H9 (cell line): ENCODE results near the gene SDK2. TPM values are rescaled to one million over a fixed set of nuclear protein-coding genes. Genes with fewer than 3 reads are reported as not detected.

Experiments used
- DNase-seq: peaks from one replicate; pipeline ENCODE4 v3.0.0-alpha.2; 2017
- H2AFZ ChIP-seq: one replicate; pipeline ENCODE4 v1.6.1; 2013; ENCODE audit warnings: mild to moderate bottlenecking, low read length, control low read depth, moderate library complexity
- H2AK5ac ChIP-seq: 2 replicates; pipeline ENCODE4 v1.6.1; 2013; ENCODE audit warnings: low read length, control low read depth, mixed read lengths; ENCODE audit not compliant: insufficient read length
- H2BK120ac ChIP-seq: one replicate; pipeline ENCODE4 v1.6.1; 2013; ENCODE audit warnings: low read depth, mild to moderate bottlenecking, low read length, control low read depth, inconsistent platforms; ENCODE audit not compliant: poor library complexity, severe bottlenecking
- H2BK12ac ChIP-seq: 2 replicates; pipeline ENCODE4 v1.6.1; 2013; ENCODE audit warnings: low read length, control low read depth, mixed read lengths, low read depth; ENCODE audit not compliant: insufficient read length
- H2BK15ac ChIP-seq: 2 replicates; pipeline ENCODE4 v1.6.1; 2013; ENCODE audit warnings: low read depth, low read length, control low read depth
- H2BK20ac ChIP-seq: one replicate; pipeline ENCODE4 v1.6.1; 2013; ENCODE audit warnings: low read depth, mild to moderate bottlenecking, low read length, control low read depth, inconsistent platforms; ENCODE audit not compliant: poor library complexity, severe bottlenecking
- H2BK5ac ChIP-seq: 2 replicates; pipeline ENCODE4 v1.6.1; 2013; ENCODE audit warnings: low read length, control low read depth, mixed read lengths; ENCODE audit not compliant: insufficient read length
- H3K14ac ChIP-seq: 2 replicates; pipeline ENCODE4 v1.6.1; 2013; ENCODE audit warnings: low read length, control low read depth; ENCODE audit not compliant: insufficient read depth
- H3K18ac ChIP-seq: 2 replicates; pipeline ENCODE4 v1.6.1; 2013; ENCODE audit warnings: low read depth, mild to moderate bottlenecking, mixed read lengths, low read length, control low read depth; ENCODE audit not compliant: insufficient read length
- H3K23ac ChIP-seq: 2 replicates; pipeline ENCODE4 v1.6.1; 2013; ENCODE audit warnings: low read length, control low read depth, mixed read lengths, low read depth; ENCODE audit not compliant: insufficient read length
- H3K23me2 ChIP-seq: 2 replicates; pipeline ENCODE4 v1.6.1; 2013; ENCODE audit warnings: low read depth, mild to moderate bottlenecking, mixed read lengths, low read length, control low read depth; ENCODE audit not compliant: insufficient read length, poor library complexity, severe bottlenecking
- H3K27ac ChIP-seq: 2 replicates; pipeline ENCODE4 v1.5.1; 2013; ENCODE audit warnings: low read length, control low read depth, mixed read lengths, low read depth; ENCODE audit not compliant: insufficient read length
- H3K27me3 ChIP-seq: 2 replicates; pipeline ENCODE4 v1.6.1; 2013; ENCODE audit warnings: low read length, control low read depth, inconsistent platforms; ENCODE audit not compliant: insufficient read depth
- H3K4ac ChIP-seq: 2 replicates; pipeline ENCODE4 v1.6.1; 2013; ENCODE audit warnings: low read depth, mild to moderate bottlenecking, control low read depth, inconsistent platforms, low read length, moderate library complexity
- H3K4me1 ChIP-seq: 2 replicates; pipeline ENCODE4 v1.6.1; 2013; ENCODE audit warnings: low read length, control low read depth, inconsistent platforms; ENCODE audit not compliant: insufficient read depth
- H3K4me2 ChIP-seq: 2 replicates; pipeline ENCODE4 v1.6.1; 2013; ENCODE audit warnings: low read length, control low read depth, mixed read lengths; ENCODE audit not compliant: insufficient read length, insufficient read depth
- H3K56ac ChIP-seq: 2 replicates; pipeline ENCODE4 v1.6.1; 2013; ENCODE audit warnings: low read depth, mild to moderate bottlenecking, mixed read lengths, low read length, control low read depth; ENCODE audit not compliant: insufficient read length
- H3K79me1 ChIP-seq: 2 replicates; pipeline ENCODE4 v1.6.1; 2013; ENCODE audit warnings: low read depth, mild to moderate bottlenecking, moderate library complexity, low read length, control low read depth, inconsistent platforms; ENCODE audit not compliant: insufficient read depth, poor library complexity, severe bottlenecking
- H3K79me2 ChIP-seq: 2 replicates; pipeline ENCODE4 v1.6.1; 2013; ENCODE audit warnings: low read length, control low read depth, inconsistent platforms; ENCODE audit not compliant: insufficient read depth
- H3K9ac ChIP-seq: 2 replicates; pipeline ENCODE4 v1.6.1; 2013; ENCODE audit warnings: low read length, control low read depth, mixed read lengths; ENCODE audit not compliant: insufficient read length; ENCODE audit errors: extremely low read depth
- H3K9me3 ChIP-seq: one replicate; pipeline ENCODE4 v1.6.1; 2013; ENCODE audit warnings: low read depth, low read length, inconsistent platforms; ENCODE audit not compliant: control insufficient read depth
- H3T11ph ChIP-seq: one replicate; pipeline ENCODE4 v1.6.1; 2013; ENCODE audit warnings: mild to moderate bottlenecking, low read length, control low read depth, inconsistent platforms
- H4K20me1 ChIP-seq: one replicate; pipeline ENCODE4 v1.6.1; 2013; ENCODE audit not compliant: control insufficient read depth, insufficient read length, insufficient read depth
- H4K5ac ChIP-seq: 2 replicates; pipeline ENCODE4 v1.6.1; 2013; ENCODE audit warnings: low read depth, mild to moderate bottlenecking, mixed read lengths, low read length, control low read depth; ENCODE audit not compliant: insufficient read length
- H4K8ac ChIP-seq: replicated peaks from 2 replicates; pipeline ENCODE4 v1.6.1; 2013; ENCODE audit warnings: low read length, control low read depth, mixed read lengths, low read depth; ENCODE audit not compliant: insufficient read length
- H4K91ac ChIP-seq: 2 replicates; pipeline ENCODE4 v1.6.1; 2013; ENCODE audit warnings: low read depth, mild to moderate bottlenecking, moderate library complexity, mixed read lengths, low read length, control low read depth; ENCODE audit not compliant: insufficient read length
- H3K27ac Mint-ChIP-seq, 3 experiments: 2 replicates in 2 of 3; 3 replicates in 1 of 3; pipeline ENCODE4 v1.8.0; 2020 to 2021; ENCODE audit warnings: mixed read lengths in 3 of 3, mild to moderate bottlenecking in 1 of 3, moderate library complexity in 1 of 3
- H3K27me3 Mint-ChIP-seq: 2 replicates; pipeline ENCODE4 v1.8.0; 2021; ENCODE audit warnings: low read depth, mild to moderate bottlenecking, moderate library complexity, mixed read lengths
- H3K36me3 Mint-ChIP-seq, 3 experiments: 2 replicates in 2 of 3; 3 replicates in 1 of 3; pipeline ENCODE4 v1.8.0; 2020 to 2021; ENCODE audit warnings: low read depth in 3 of 3, mixed read lengths in 3 of 3; ENCODE audit not compliant: insufficient read depth in 1 of 3
- H3K4me1 Mint-ChIP-seq, 2 experiments: 2 replicates each; pipeline ENCODE4 v1.8.0; 2020; ENCODE audit warnings: mixed read lengths in 2 of 2
- H3K4me3 Mint-ChIP-seq, 2 experiments: 2 replicates in 1 of 2; 3 replicates in 1 of 2; pipeline ENCODE4 v1.8.0; 2020 to 2021; ENCODE audit warnings: mild to moderate bottlenecking in 2 of 2, mixed read lengths in 2 of 2, moderate library complexity in 1 of 2
- H3K9me3 Mint-ChIP-seq, 2 experiments: 2 replicates in 1 of 2; 3 replicates in 1 of 2; pipeline ENCODE4 v1.8.0; 2020; ENCODE audit warnings: mild to moderate bottlenecking in 2 of 2, mixed read lengths in 2 of 2, moderate library complexity in 1 of 2
- CTCF ChIP-seq: fragments of 200-600 bp; sonication (generic); conservative IDR thresholded peaks from 3 replicates; pipeline ENCODE4 v1.8.0; 2021; ENCODE audit warnings: antibody characterized with exemption, mild to moderate bottlenecking
- WGBS: extraction: QIAGEN DNeasy Blood & Tissue Kit; methylation state at CpG from one replicate; pipeline ENCODE4 v1.1.7; 2013; ENCODE audit warnings: missing lambda C conversion rate, low lambda C conversion rate, mixed read lengths; ENCODE audit not compliant: insufficient read length; ENCODE audit errors: extremely low coverage; 5-methylcytosine and 5-hydroxymethylcytosine counted together
- total RNA-seq: library from RNA; stranded (reverse); gene quantifications from 2 replicates; pipeline ENCODE4 v1.2.1, GENCODE V29; 2021

The SDK2 gene
- total RNA-seq, 1 experiment from 2014 or later: 9.1 TPM

GRCh38 chr17:73630965-73631595 lies 13.2 kb downstream of the SDK2 start:
- no peak overlapping the region for H3K23ac ChIP-seq
- no peak for TF ChIP-seq CTCF
- no peak overlapping the region for H3K4me2 ChIP-seq
- no peak overlapping the region for H3K27ac ChIP-seq
- H3K56ac ChIP-seq: no peak overlapping the region
- H2BK15ac ChIP-seq: no peak overlapping the region
- H3K4me1 Mint-ChIP-seq: peaks cover 20 to 37% of the 10 kb centered on the region in 2 experiments
- no peak overlapping the region for H2BK12ac ChIP-seq
- H4K5ac ChIP-seq: no peak overlapping the region
- H3K79me1 ChIP-seq: no peaks in the 10 kb centered on the region
- H3K36me3 Mint-ChIP-seq: peaks cover 0 to 4% (median 0%) of the 10 kb centered on the region in 3 experiments; a peak in 1 of 7 replicates
- H3K23me2 ChIP-seq: peaks cover 3% of the 10 kb centered on the region
- peak overlapping the region in 1 of 3 experiments; percentile 59; a peak in 2 of 7 replicates for H3K27ac Mint-ChIP-seq
- WGBS: no CpG with 5 or more reads among the region's 19 CpGs
- no peak overlapping the region for H3K14ac ChIP-seq
- H3K4me1 ChIP-seq: peaks cover 4% of the 10 kb centered on the region; the same call in 1 of the 2 replicates
- H3K9me3 ChIP-seq: no peaks in the 10 kb centered on the region
- H3K9me3 Mint-ChIP-seq: no peaks in the 10 kb centered on the region
- no peak overlapping the region for H4K91ac ChIP-seq
- H3K27me3 Mint-ChIP-seq: peaks cover 2% of the 10 kb centered on the region
- H2AFZ ChIP-seq: no peak overlapping the region
- H3K4ac ChIP-seq: no peak overlapping the region
- no peaks in the 10 kb centered on the region for H3K27me3 ChIP-seq
- H3K9ac ChIP-seq: no peak overlapping the region
- no peak overlapping the region for H2BK20ac ChIP-seq
- no peak for DNase-seq
- H4K20me1 ChIP-seq: no peaks in the 10 kb centered on the region
- H3T11ph ChIP-seq: no peak overlapping the region
- no peak overlapping the region for H2BK5ac ChIP-seq
- H2BK120ac ChIP-seq: no peak overlapping the region
- H3K79me2 ChIP-seq: no peaks in the 10 kb centered on the region
- H3K4me3 Mint-ChIP-seq: no peak overlapping the region
- H3K18ac ChIP-seq: no peak overlapping the region
- no peak overlapping the region for H2AK5ac ChIP-seq
- no peak overlapping the region for H4K8ac ChIP-seq
